Thyroid gland (tissue), 4 donors: ENCODE data around the gene MYH1. TPM values are rescaled to one million over a fixed set of nuclear protein-coding genes. Genes with fewer than 3 reads are reported as not detected.

Experiments used
- DNase-seq, 2 donors: peaks; one replicate each; pipeline ENCODE4 v3.0.0-alpha.2; 2019
- H3K27ac ChIP-seq, 3 donors: fragments of 200-600 bp; sonication (generic); 1 replicate in 2 of 3; 2 replicates in 1 of 3; pipeline ENCODE4 v1.5.1; 2016 to 2019; ENCODE audit warnings: mild to moderate bottlenecking in 1 of 3, moderate library complexity in 1 of 3
- H3K27me3 ChIP-seq: fragments of 200-600 bp; sonication (generic); one replicate; pipeline ENCODE4 v1.5.1; 2019
- H3K36me3 ChIP-seq, 2 donors: fragments of 200-600 bp; sonication (generic); one replicate each; pipeline ENCODE4 v1.5.1; 2016 to 2019
- H3K4me1 ChIP-seq, 2 donors: fragments of 200-600 bp; sonication (generic); one replicate each; pipeline ENCODE4 v1.5.1; 2017 to 2019
- H3K4me3 ChIP-seq, 3 donors: fragments of 200-600 bp; sonication (generic); replicated peaks in 1 of 3; 1 replicate in 2 of 3; 2 replicates in 1 of 3; pipeline ENCODE4 v1.5.1; 2016; ENCODE audit warnings: mild to moderate bottlenecking in 1 of 3
- H3K9me3 ChIP-seq: fragments of 200-600 bp; sonication (generic); one replicate; pipeline ENCODE4 v1.5.1; 2017
- POLR2A ChIP-seq, 2 donors: fragments of 450-650 bp; IDR thresholded peaks; one replicate each; pipeline ENCODE4 v1.6.1; 2017; ENCODE audit warnings: antibody characterized with exemption in 2 of 2, mild to moderate bottlenecking in 2 of 2, moderate library complexity in 1 of 2
- whole genome bisulfite sequencing, 2 donors: methylation state at CpG; one replicate each; pipeline ENCODE4 v1.1.5; 2017; 5-methylcytosine and 5-hydroxymethylcytosine counted together
- intact Hi-C: fragments of 100-400 bp; cut with DNase I; formaldehyde crosslinking; loops from one replicate; pipeline ENCODE4 v1.15.1; 2023
- total RNA-seq, 4 donors: library from RNA; depleted of rRNA; stranded (reverse); fragments of >200 nt; gene quantifications; one replicate each; pipeline ENCODE4 v1.2.3, GENCODE V29; 2016
- TF ChIP-seq, protein P1 (sequence below), 6 experiments: fragments of 200-600 bp in 3 of 6; fragments of 450-650 bp in 3 of 6; sonication (generic) in 3 of 6; IDR thresholded peaks; one replicate each; pipeline ENCODE4 v1.5.1; 2016 to 2019; ENCODE audit warnings: antibody characterized with exemption in 6 of 6, mild to moderate bottlenecking in 2 of 6, inconsistent platforms in 1 of 6, moderate library complexity in 1 of 6

Gene MYH1
- total RNA-seq, 4 donors from 2014 or later = under 0.01 TPM; not detected in 3

- Histone ChIP-seq H3K27ac (no peak overlapping the region), H3K27me3 (no peaks in the 10 kb centered on the region), H3K4me3 (no peak overlapping the region), H3K36me3 (no peaks in the 10 kb centered on the region), H3K9me3 (no peaks in the 10 kb centered on the region), H3K4me1 (no peaks in the 10 kb centered on the region)
- intact Hi-C loops = no loop called here
- WGBS, 2 donors = 71 to 78% methylated on average over 7 of the region's 7 CpGs
- DNase-seq = no peak
- TF ChIP-seq, protein P1, sequence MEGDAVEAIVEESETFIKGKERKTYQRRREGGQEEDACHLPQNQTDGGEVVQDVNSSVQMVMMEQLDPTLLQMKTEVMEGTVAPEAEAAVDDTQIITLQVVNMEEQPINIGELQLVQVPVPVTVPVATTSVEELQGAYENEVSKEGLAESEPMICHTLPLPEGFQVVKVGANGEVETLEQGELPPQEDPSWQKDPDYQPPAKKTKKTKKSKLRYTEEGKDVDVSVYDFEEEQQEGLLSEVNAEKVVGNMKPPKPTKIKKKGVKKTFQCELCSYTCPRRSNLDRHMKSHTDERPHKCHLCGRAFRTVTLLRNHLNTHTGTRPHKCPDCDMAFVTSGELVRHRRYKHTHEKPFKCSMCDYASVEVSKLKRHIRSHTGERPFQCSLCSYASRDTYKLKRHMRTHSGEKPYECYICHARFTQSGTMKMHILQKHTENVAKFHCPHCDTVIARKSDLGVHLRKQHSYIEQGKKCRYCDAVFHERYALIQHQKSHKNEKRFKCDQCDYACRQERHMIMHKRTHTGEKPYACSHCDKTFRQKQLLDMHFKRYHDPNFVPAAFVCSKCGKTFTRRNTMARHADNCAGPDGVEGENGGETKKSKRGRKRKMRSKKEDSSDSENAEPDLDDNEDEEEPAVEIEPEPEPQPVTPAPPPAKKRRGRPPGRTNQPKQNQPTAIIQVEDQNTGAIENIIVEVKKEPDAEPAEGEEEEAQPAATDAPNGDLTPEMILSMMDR (IDR thresholded peaks at IDR 0.05) = no peak
- no peak for TF ChIP-seq POLR2A (IDR thresholded peaks at IDR 0.05)
These were observed 71.1 kb downstream of the MYH1 start for GRCh38 chr17:10447026-10447931.

Other genes starting within 250 kb of the MYH1 start
- not detected for gene MYH13, start 145.5 kb downstream of the MYH1 start, total RNA-seq
- gene MYH8, start 96.6 kb downstream of the MYH1 start, total RNA-seq = not detected
- gene MYH4, start 49.0 kb downstream of the MYH1 start, total RNA-seq = not detected
- gene MYH2, start 31.1 kb upstream of the MYH1 start, total RNA-seq = not detected
- 1 to 10 TPM; 3.3 to 5.4 (median 3.5) TPM for gene MYH3, start 138.8 kb upstream of the MYH1 start, total RNA-seq
- gene SCO1, start 179.0 kb upstream of the MYH1 start, total RNA-seq = 10 to 100 TPM; 31.2 to 36.0 (median 34.9) TPM
- gene ADPRM, start 179.1 kb upstream of the MYH1 start, total RNA-seq = 10 to 100 TPM; 16.3 to 21.4 (median 19.4) TPM
- 10 to 100 TPM; 13.1 to 17.6 (median 15.5) TPM for gene TMEM220, start 211.5 kb upstream of the MYH1 start, total RNA-seq